Hepatocyte (in vitro differentiated cells): ENCODE measurements around the gene NFXL1. TPM values are rescaled to one million over a fixed set of nuclear protein-coding genes. Genes with fewer than 3 reads are reported as not detected.

ENCODE experiments used
- DNase-seq: peaks from one replicate; pipeline ENCODE4 v3.0.0-alpha.2; 2016; ENCODE audit warnings: low spot score
- H2AFZ ChIP-seq: fragments of 200-600 bp; sonication (generic); 2 replicates; pipeline ENCODE4 v1.6.0; 2016; ENCODE audit warnings: antibody characterized with exemption, mild to moderate bottlenecking
- H3K27ac ChIP-seq: fragments of 200-600 bp; sonication (generic); 2 replicates; pipeline ENCODE4 v1.5.1; 2016; ENCODE audit warnings: mild to moderate bottlenecking
- H3K27me3 ChIP-seq: fragments of 200-600 bp; sonication (generic); 2 replicates; pipeline ENCODE4 v1.6.1; 2016
- H3K36me3 ChIP-seq: fragments of 200-600 bp; sonication (generic); replicated peaks from 2 replicates; pipeline ENCODE4 v1.5.1; 2016; ENCODE audit warnings: low read depth; ENCODE audit not compliant: insufficient read depth
- H3K4me1 ChIP-seq: fragments of 200-600 bp; sonication (generic); 2 replicates; pipeline ENCODE4 v1.5.1; 2016; ENCODE audit warnings: mild to moderate bottlenecking, moderate library complexity; ENCODE audit not compliant: insufficient read depth
- H3K4me2 ChIP-seq: fragments of 200-600 bp; sonication (generic); 2 replicates; pipeline ENCODE4 v1.6.0; 2016
- H3K4me3 ChIP-seq: fragments of 200-600 bp; sonication (generic); 2 replicates; pipeline ENCODE4 v1.5.1; 2016; ENCODE audit warnings: mild to moderate bottlenecking
- H3K79me2 ChIP-seq: fragments of 200-600 bp; sonication (generic); 2 replicates; pipeline ENCODE4 v1.6.0; 2017; ENCODE audit warnings: mild to moderate bottlenecking
- H3K9me2 ChIP-seq: fragments of 200-600 bp; sonication (generic); replicated peaks from 2 replicates; pipeline ENCODE4 v1.6.0; 2017; ENCODE audit warnings: mild to moderate bottlenecking; ENCODE audit not compliant: insufficient read depth
- H3K9me3 ChIP-seq: fragments of 200-600 bp; sonication (generic); 2 replicates; pipeline ENCODE4 v1.5.1; 2016; ENCODE audit warnings: low read depth, mild to moderate bottlenecking
- H4K20me1 ChIP-seq: fragments of 200-600 bp; sonication (generic); 2 replicates; pipeline ENCODE4 v1.6.0; 2016; ENCODE audit warnings: mild to moderate bottlenecking; ENCODE audit not compliant: insufficient read depth, poor library complexity, severe bottlenecking
- EZH2 ChIP-seq: fragments of 200-600 bp; sonication (generic); IDR thresholded peaks from 2 replicates; pipeline ENCODE4 v1.6.1; 2016; ENCODE audit warnings: antibody characterized with exemption, mild to moderate bottlenecking, borderline replicate concordance
- EZH2phosphoT487 ChIP-seq: fragments of 200-600 bp; sonication (generic); IDR thresholded peaks from one replicate; pipeline ENCODE4 v1.6.1; 2018; ENCODE audit warnings: antibody characterized with exemption, mild to moderate bottlenecking, low read depth, moderate library complexity; ENCODE audit not compliant: unreplicated experiment, severe bottlenecking
- WGBS: methylation state at CpG from one replicate; pipeline ENCODE4 v1.1.6; 2016; ENCODE audit warnings: low lambda C conversion rate; ENCODE audit errors: missing lambda C conversion rate; 5-methylcytosine and 5-hydroxymethylcytosine counted together
- polyA plus RNA-seq: library from polyadenylated mRNA; unstranded; fragments of >200 nt; fragmentation: Nextera tagmentation; extraction: Ambion mirVana; gene quantifications from 2 replicates; pipeline ENCODE4 v1.2.1, GENCODE V29; 2016
- total RNA-seq: library from RNA; depleted of rRNA; stranded (reverse); fragments of >200 nt; gene quantifications from 2 replicates; pipeline ENCODE4 v1.2.3, GENCODE V29; 2014
- TF ChIP-seq, protein P1 (sequence below): fragments of 200-600 bp; sonication (generic); IDR thresholded peaks from 2 replicates; pipeline ENCODE4 v1.5.1; 2016; ENCODE audit warnings: antibody characterized with exemption, mild to moderate bottlenecking; ENCODE audit not compliant: poor library complexity

NFXL1 gene
- total and polyA plus RNA-seq, 2 experiments from 2014 or later, result 9.8 TPM

DNA sequence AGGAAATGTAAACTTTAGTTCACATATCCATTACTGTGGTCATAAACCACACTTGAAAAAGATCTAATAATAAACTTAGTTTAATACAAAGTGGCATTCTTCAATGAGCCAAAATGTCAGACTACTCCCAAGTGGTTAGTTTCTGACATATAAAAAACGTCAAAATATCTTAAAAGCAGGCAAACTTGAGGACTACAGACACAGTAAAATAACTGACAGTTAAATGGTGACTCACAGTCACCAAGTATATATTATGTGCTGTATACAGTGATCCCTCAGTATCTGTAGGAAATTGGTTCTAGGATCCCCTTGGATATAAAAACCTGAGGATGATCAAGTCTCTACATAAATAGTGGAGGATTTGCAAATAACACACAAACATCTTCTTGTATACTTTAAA, 64.9 kb downstream of the NFXL1 start:
- Histone ChIP-seq H3K4me2 (no peak overlapping the region), H3K9me2 (no peaks in the 10 kb centered on the region), H3K4me1 (no peaks in the 10 kb centered on the region), H3K4me3 (no peak overlapping the region), H3K27ac (no peak overlapping the region), H2AFZ (no peak overlapping the region), H3K36me3 (no peaks in the 10 kb centered on the region), H4K20me1 (no peaks in the 10 kb centered on the region), H3K79me2 (no peaks in the 10 kb centered on the region), H3K27me3 (no peaks in the 10 kb centered on the region), H3K9me3 (no peaks in the 10 kb centered on the region)
- TF ChIP-seq EZH2phosphoT487 (no peak), EZH2 (no peak)
- TF ChIP-seq, protein P1, sequence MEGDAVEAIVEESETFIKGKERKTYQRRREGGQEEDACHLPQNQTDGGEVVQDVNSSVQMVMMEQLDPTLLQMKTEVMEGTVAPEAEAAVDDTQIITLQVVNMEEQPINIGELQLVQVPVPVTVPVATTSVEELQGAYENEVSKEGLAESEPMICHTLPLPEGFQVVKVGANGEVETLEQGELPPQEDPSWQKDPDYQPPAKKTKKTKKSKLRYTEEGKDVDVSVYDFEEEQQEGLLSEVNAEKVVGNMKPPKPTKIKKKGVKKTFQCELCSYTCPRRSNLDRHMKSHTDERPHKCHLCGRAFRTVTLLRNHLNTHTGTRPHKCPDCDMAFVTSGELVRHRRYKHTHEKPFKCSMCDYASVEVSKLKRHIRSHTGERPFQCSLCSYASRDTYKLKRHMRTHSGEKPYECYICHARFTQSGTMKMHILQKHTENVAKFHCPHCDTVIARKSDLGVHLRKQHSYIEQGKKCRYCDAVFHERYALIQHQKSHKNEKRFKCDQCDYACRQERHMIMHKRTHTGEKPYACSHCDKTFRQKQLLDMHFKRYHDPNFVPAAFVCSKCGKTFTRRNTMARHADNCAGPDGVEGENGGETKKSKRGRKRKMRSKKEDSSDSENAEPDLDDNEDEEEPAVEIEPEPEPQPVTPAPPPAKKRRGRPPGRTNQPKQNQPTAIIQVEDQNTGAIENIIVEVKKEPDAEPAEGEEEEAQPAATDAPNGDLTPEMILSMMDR, result no peak
- 67% methylated on average over 1 of the region's 1 CpG for WGBS
- DNase-seq, result no peak

DNA sequence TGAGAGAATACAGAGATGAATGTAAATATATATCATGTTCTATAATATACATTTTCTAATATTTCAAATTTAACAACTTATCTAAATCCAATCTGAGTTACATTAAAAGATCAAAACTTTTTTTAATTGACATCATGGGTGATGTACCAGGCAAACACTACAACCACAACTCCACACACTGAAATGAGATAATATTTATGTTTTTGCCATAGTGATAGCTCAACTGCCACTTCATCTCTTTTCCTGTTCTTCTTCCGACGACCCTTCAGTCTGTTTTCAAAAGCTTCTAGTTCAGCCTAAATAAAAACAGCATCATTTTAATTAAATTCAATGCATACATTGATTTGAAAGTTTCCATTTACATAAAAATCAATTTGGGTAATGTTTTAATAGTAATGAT, 66.3 kb downstream of the NFXL1 start:
- Histone ChIP-seq H3K27ac (no peak overlapping the region), H3K79me2 (no peaks in the 10 kb centered on the region), H3K27me3 (no peaks in the 10 kb centered on the region), H3K36me3 (no peaks in the 10 kb centered on the region), H3K4me1 (no peaks in the 10 kb centered on the region), H4K20me1 (no peaks in the 10 kb centered on the region), H3K9me2 (no peaks in the 10 kb centered on the region), H3K4me3 (no peak overlapping the region), H2AFZ (no peak overlapping the region), H3K9me3 (no peaks in the 10 kb centered on the region), H3K4me2 (no peak overlapping the region)
- no peak for TF ChIP-seq EZH2phosphoT487
- TF ChIP-seq, protein P1, result no peak
- TF ChIP-seq EZH2, result no peak
- DNase-seq, result no peak
- WGBS, result 97% methylated on average over 2 of the region's 2 CpGs

DNA sequence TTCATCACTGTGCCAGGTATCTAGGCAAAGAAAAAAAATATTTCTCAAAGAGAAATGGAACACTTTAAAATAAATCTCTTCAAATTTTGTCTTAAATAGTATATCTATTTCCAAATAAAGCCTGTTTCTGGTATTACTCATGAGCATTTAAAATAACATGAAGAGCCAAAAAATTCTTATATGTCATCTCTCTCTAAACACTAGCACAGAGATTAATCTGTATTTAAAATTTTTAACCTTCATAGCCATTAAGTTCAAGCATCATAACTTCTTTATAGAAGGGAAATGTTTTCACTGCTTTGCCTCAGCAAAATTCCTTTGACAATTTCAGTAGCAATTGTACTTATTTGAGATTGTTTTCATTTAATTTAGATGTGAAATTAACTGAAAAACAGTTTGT, 71.4 kb downstream of the NFXL1 start:
- Histone ChIP-seq H3K4me3 (no peak overlapping the region), H3K9me3 (no peaks in the 10 kb centered on the region), H3K27me3 (no peaks in the 10 kb centered on the region), H2AFZ (no peak overlapping the region), H4K20me1 (no peaks in the 10 kb centered on the region), H3K79me2 (no peaks in the 10 kb centered on the region), H3K4me2 (no peak overlapping the region), H3K27ac (no peak overlapping the region), H3K36me3 (no peaks in the 10 kb centered on the region), H3K4me1 (peaks cover 3% of the 10 kb centered on the region), H3K9me2 (no peaks in the 10 kb centered on the region)
- DNase-seq, result no peak
- TF ChIP-seq EZH2, result no peak
- TF ChIP-seq EZH2phosphoT487, result no peak
- TF ChIP-seq, protein P1, result no peak

DNA sequence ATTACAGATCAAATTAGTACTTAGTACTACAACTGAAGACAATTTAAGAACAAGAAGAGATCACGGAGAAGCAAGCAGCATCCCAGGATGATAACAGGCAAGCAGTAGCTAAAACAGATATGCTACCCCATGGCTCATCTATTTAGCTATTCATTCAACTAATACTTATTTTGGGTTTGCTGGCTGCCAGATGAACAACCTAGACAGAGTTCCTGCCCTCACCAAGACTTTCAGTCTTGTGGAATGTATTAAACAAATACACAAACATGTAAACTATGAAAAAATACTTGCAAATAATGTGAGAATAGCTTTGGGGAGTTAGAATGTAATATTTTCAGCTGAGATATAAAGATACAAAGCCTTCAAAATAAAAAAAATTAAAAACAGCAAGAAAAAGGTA, 74.1 kb downstream of the NFXL1 start:
- no peak for DNase-seq
- Histone ChIP-seq H4K20me1 (no peaks in the 10 kb centered on the region), H3K4me3 (no peak overlapping the region), H3K4me2 (no peak overlapping the region), H3K27ac (no peak overlapping the region), H3K4me1 (peaks cover 13% of the 10 kb centered on the region), H3K79me2 (no peaks in the 10 kb centered on the region), H2AFZ (no peak overlapping the region), H3K9me3 (no peaks in the 10 kb centered on the region), H3K36me3 (no peaks in the 10 kb centered on the region), H3K27me3 (no peaks in the 10 kb centered on the region), H3K9me2 (no peaks in the 10 kb centered on the region)
- 86% methylated on average over 1 of the region's 1 CpG for WGBS
- TF ChIP-seq, protein P1, result no peak
- TF ChIP-seq EZH2, result no peak
- no peak for TF ChIP-seq EZH2phosphoT487
